ENCODE data around the gene TPSG1.

GRCh38 chr16:1214719-1215118 is 10.3 kb downstream of the TPSG1 start:
- TF ChIP-seq CTCF (IDR thresholded peaks at IDR 0.05; ENCODE audit: borderline replicate concordance, extremely low read depth, low read length, poor library complexity, severe bottlenecking) (no peak), EZH2 (IDR thresholded peaks at IDR 0.05; ENCODE audit: borderline replicate concordance, low read depth, low read length, severe bottlenecking) (no peak)
